ENCODE results near the gene GRB10.

GRB10 gene

DNA sequence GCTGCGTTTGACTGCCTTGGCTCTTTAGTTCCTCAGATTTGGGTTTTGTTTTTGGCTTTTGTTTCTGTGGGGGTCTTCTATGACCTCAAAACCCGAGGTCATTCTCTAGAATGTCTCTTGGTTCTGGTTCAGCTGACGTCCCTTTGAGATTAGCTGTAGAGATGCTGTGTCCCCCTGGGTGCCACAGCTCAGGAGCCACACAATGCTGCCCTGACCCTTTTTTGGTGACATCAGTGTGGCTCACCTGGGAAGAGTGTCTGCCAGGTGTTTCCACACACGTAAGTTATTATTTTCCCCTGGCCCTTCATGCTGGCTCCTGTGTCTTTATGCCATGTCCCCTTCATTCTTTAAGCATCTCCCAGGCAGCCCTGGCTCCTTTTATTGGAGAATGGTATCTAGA is 127.7 kb downstream of the GRB10 start:
- no peak overlapping the region for H3K4me3 ChIP-seq (ENCODE audit: low read depth in 1 of 2, low read length in 2 of 2)
- H3K9me3 ChIP-seq (ENCODE audit: low read length): no peaks in the 10 kb centered on the region
- no peaks in the 10 kb centered on the region for H3K36me3 ChIP-seq (ENCODE audit: insufficient read depth, low read length)
- H3K9ac ChIP-seq (ENCODE audit: low read length): no peak overlapping the region
- H3K27me3 ChIP-seq (ENCODE audit: control insufficient read depth in 1 of 2, insufficient read depth in 2 of 2, low read length in 2 of 2): no peaks in the 10 kb centered on the region
- H3K27ac ChIP-seq (ENCODE audit: low read depth, low read length): peak overlapping the region; percentile 79
- H3K4me1 ChIP-seq (ENCODE audit: insufficient read depth, low read length): peaks cover 48% of the 10 kb centered on the region

DNA sequence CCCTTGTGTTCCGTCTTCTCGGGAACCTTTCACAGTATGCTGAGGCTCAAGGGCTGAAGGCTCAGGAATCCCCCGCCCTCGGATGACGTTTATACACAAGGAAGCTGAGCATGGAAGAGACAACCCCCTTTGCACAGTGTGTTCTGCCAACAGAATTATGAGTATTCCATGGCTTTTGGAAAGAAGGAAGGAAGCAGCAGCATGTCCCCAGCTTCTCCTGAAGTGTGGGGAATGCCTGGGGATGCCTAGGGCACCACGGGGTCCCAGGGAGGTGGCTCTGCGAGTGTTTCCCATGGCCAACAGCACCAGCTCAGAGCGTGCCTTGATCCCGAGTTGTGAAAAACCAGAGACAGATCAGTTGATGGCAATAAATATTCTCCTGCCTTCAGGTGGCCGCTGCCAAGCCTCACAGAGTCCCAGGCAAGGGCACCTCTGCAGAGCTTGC is 128.7 kb downstream of the GRB10 start:
- peak overlapping the region in 1 of 2 donors; percentile 14 for H3K4me3 ChIP-seq (ENCODE audit: low read depth in 1 of 2, low read length in 2 of 2)
- no peaks in the 10 kb centered on the region for H3K27me3 ChIP-seq (ENCODE audit: control insufficient read depth in 1 of 2, insufficient read depth in 2 of 2, low read length in 2 of 2)
- no peaks in the 10 kb centered on the region for H3K9me3 ChIP-seq (ENCODE audit: low read length)
- H3K9ac ChIP-seq (ENCODE audit: low read length): no peak overlapping the region
- peak overlapping the region; percentile 79 for H3K27ac ChIP-seq (ENCODE audit: low read depth, low read length)
- peaks cover 48% of the 10 kb centered on the region for H3K4me1 ChIP-seq (ENCODE audit: insufficient read depth, low read length)
- no peaks in the 10 kb centered on the region for H3K36me3 ChIP-seq (ENCODE audit: insufficient read depth, low read length)

DNA sequence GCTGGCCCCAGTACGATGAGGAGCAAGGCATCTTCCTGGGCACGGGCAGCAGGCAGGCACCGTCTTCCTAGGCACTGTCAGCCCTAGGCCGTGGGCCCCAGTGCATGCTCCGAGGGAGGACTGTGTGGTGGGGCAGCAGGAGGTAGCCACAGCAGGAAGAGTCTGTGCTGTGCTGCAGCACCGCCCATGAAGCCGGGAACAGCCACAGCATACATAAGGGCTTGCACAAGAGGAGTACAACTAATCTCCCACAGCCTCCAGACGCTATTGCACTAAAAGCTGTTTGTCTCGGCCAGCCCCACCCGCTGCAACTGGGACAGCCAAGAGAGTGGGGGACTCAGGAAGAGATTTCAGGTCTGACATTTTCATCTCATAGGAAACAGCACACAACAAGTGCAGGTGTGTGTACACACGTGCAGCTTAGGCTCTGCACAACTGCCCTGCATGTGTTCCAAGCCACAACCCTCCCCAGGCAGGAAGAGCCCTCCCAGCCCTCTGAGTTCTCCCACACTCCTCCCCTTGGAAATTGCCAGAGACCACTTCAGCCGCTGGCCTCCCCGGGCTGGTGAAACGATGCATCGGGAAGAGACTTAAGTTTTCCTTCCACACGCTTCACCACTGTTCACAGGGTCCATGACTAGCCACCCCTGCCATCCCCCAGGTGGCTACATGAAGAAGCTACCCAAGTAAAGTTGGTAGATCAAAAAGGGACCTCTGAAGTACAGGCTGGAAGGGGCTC is 129.4 kb downstream of the GRB10 start:
- Histone ChIP-seq H3K4me3 (ENCODE audit: low read depth in 1 of 2, low read length in 2 of 2) (peak overlapping the region in 1 of 2 donors; percentile 14), H3K9me3 (ENCODE audit: low read length) (no peaks in the 10 kb centered on the region), H3K36me3 (ENCODE audit: insufficient read depth, low read length) (no peaks in the 10 kb centered on the region), H3K27ac (ENCODE audit: low read depth, low read length) (peak overlapping the region; percentile 38), H3K4me1 (ENCODE audit: insufficient read depth, low read length) (peaks cover 46% of the 10 kb centered on the region), H3K27me3 (ENCODE audit: control insufficient read depth in 1 of 2, insufficient read depth in 2 of 2, low read length in 2 of 2) (no peaks in the 10 kb centered on the region), H3K9ac (ENCODE audit: low read length) (no peak overlapping the region)

DNA sequence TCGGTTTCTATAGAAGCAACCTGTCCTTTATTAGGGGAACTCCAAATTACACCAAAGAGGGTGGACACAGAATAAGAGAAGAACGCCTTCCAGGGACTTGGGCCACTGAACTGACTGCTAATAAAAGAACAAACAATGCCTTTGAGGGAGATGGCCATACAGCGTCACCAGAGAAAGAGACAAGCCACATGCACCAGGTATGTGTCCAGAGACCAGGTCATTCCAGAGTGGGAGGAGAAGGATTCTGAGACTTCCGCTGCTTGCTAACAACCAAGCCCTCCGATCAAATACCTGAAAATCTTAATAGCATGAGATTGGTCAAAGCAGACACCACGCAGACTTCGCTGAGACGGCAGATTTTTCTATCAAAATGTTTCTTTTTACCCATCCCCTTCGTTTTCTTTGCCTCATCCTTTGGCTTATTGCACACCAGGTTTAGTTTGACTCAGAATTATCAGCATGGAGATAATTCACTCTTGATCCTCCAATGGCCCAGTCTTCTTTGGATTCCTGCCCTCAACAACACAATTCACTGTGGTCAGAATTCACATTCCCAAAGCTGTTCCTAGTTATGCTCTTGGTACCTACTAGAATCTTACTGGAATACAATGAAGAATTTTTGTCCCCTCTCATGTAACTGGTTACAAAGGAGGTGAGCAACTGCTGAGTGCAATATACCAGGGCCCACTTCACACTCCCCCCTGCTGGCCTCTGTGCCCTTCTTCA is 130.1 kb downstream of the GRB10 start:
- Histone ChIP-seq H3K4me1 (ENCODE audit: insufficient read depth, low read length) (peaks cover 39% of the 10 kb centered on the region), H3K27ac (ENCODE audit: low read depth, low read length) (no peak overlapping the region)

DNA sequence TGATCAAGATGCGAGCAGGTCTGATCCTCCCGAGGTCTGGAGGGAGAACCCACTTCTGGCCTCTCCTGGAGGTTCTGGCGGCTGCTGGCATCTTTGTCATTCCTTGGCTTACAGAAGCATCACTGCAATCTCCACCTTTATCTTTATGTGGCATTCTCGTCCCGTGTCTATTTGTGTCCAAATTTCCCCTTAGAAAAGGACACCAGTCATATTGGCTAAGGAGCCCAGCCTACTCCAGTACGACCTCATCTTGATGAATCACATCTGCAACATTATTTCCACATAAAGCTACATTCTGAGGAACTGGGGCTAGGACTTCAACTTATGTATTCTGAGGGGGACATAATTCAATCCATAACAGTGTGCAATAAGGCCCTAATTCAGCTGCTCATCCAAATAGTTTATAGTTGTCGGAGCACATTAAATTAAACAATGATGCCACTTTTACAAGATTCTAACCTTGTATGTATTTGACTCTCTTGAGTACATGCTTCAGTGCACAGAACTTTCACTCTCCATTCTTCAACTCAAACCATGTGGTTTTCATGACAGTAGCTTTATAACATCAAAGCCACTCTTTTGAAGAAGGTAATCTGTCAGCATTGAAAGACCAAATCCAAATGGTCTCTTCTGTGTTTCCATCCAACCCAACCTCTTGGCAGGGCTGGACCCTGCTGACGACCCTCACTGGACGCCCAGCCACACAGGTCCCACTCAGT is 131.3 kb downstream of the GRB10 start:
- Histone ChIP-seq H3K9me3 (ENCODE audit: low read length) (no peaks in the 10 kb centered on the region), H3K4me1 (ENCODE audit: insufficient read depth, low read length) (peaks cover 27% of the 10 kb centered on the region), H3K27me3 (ENCODE audit: control insufficient read depth in 1 of 2, insufficient read depth in 2 of 2, low read length in 2 of 2) (no peaks in the 10 kb centered on the region), H3K36me3 (ENCODE audit: insufficient read depth, low read length) (no peaks in the 10 kb centered on the region), H3K27ac (ENCODE audit: low read depth, low read length) (no peak overlapping the region), H3K4me3 (ENCODE audit: low read depth in 1 of 2, low read length in 2 of 2) (no peak overlapping the region), H3K9ac (ENCODE audit: low read length) (no peak overlapping the region)

More for the DNA sequence above, 130.1 kb downstream of the GRB10 start:
- H3K4me3 ChIP-seq (ENCODE audit: low read depth in 1 of 2, low read length in 2 of 2): no peak overlapping the region
- no peaks in the 10 kb centered on the region for H3K36me3 ChIP-seq (ENCODE audit: insufficient read depth, low read length)
- H3K9ac ChIP-seq (ENCODE audit: low read length): no peak overlapping the region
- no peaks in the 10 kb centered on the region for H3K9me3 ChIP-seq (ENCODE audit: low read length)
- H3K27me3 ChIP-seq (ENCODE audit: control insufficient read depth in 1 of 2, insufficient read depth in 2 of 2, low read length in 2 of 2): no peaks in the 10 kb centered on the region

DNA sequence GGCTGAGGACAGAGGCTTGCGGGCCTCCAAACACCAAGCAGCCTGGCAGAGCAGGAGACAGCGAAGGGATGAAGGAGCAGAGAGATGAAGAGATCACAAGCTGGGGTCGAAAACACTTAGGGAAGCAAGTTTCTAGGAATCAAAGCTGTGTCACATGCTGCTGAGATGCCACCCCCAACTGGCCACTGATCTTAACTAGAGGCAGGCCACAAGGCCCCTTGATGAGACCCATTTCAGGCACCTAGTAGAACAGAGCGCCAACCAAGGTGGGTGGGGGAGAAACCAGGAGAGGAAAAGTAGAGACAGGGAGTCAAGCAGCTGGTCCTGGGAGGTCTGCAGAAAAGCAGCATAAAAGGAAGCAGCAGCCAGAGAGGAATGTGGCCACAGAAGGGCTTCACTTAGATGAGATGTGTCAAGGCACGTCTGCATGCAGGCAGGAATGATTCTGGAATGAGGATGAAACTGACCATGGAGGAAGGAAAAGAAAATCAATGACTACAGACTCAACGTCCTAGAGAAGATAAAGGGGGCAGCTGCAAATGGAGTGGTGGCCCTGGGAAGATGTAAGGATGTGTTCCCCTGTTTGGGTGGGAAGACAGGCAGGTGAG is 132.5 kb downstream of the GRB10 start:
- Histone ChIP-seq H3K9ac (ENCODE audit: low read length) (no peak overlapping the region), H3K27ac (ENCODE audit: low read depth, low read length) (no peak overlapping the region), H3K4me3 (ENCODE audit: low read depth in 1 of 2, low read length in 2 of 2) (no peak overlapping the region), H3K4me1 (ENCODE audit: insufficient read depth, low read length) (peaks cover 19% of the 10 kb centered on the region), H3K27me3 (ENCODE audit: control insufficient read depth in 1 of 2, insufficient read depth in 2 of 2, low read length in 2 of 2) (no peaks in the 10 kb centered on the region), H3K9me3 (ENCODE audit: low read length) (no peaks in the 10 kb centered on the region), H3K36me3 (ENCODE audit: insufficient read depth, low read length) (no peaks in the 10 kb centered on the region)

DNA sequence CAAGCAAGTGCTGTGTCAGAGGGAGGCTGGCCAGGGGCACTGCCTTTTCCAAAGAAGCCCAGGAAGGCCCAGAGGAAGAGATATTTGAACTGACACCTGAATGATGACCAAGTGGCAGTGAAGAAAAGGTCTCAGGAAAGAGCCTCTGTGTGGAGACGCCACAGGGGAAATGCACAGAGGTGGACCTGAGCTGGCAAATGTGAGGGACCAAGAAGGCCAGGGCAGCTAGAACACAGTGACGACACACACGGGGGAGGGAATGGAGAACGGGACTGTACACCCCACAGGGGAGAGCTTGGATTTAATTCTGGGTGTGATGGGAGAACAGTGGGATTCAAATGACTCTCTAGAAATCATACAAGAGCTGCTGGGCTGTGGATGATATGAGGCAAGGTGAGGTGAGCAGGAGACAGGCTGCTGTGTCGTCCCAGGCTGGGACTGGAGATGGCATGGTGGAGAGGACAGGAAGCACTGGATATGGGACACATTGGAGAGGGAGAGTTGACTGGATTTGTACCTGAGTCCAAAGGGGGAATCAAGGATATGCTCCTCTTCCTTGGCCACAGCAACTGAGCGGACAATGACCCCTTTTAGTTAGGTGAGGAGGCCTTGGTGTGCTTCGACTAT is 133.3 kb downstream of the GRB10 start:
- H3K9me3 ChIP-seq (ENCODE audit: low read length): no peaks in the 10 kb centered on the region
- no peak overlapping the region for H3K4me3 ChIP-seq (ENCODE audit: low read depth in 1 of 2, low read length in 2 of 2)
- no peaks in the 10 kb centered on the region for H3K36me3 ChIP-seq (ENCODE audit: insufficient read depth, low read length)
- no peaks in the 10 kb centered on the region for H3K27me3 ChIP-seq (ENCODE audit: control insufficient read depth in 1 of 2, insufficient read depth in 2 of 2, low read length in 2 of 2)
- no peak overlapping the region for H3K27ac ChIP-seq (ENCODE audit: low read depth, low read length)
- H3K4me1 ChIP-seq (ENCODE audit: insufficient read depth, low read length): peaks cover 12% of the 10 kb centered on the region
- H3K9ac ChIP-seq (ENCODE audit: low read length): no peak overlapping the region

DNA sequence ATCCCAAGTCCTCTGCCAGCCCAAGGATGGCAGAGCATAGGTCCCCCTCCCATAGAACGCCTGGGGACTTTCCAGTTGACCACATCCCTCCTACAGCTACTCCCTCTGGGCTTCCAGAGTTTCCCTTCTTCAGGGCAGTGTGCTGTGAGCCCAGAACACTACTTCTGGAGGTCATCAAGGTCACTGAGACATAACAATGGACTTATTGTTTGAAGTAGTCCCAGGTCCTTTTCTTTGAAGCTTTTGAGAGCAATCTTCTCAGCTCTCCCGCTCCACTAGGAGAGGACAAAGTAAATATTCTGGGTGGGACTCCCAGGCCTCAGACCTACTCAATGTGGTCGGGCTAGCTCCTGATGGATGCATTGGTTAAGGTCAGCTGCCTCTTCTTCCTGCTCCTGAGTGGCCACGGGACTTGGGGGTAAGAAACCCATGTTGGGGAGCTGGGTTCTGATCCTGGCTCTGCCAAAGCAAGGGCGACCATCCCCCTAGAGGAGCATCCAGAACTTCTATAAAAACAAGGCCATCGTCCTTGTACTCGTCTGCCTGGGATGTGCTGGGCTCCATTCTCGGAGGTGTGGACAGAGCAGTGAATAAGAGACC is 134.0 kb downstream of the GRB10 start:
- Histone ChIP-seq H3K9ac (ENCODE audit: low read length) (no peak overlapping the region), H3K4me1 (ENCODE audit: insufficient read depth, low read length) (peaks cover 5% of the 10 kb centered on the region), H3K9me3 (ENCODE audit: low read length) (no peaks in the 10 kb centered on the region), H3K4me3 (ENCODE audit: low read depth in 1 of 2, low read length in 2 of 2) (no peak overlapping the region), H3K27me3 (ENCODE audit: control insufficient read depth in 1 of 2, insufficient read depth in 2 of 2, low read length in 2 of 2) (no peaks in the 10 kb centered on the region), H3K36me3 (ENCODE audit: insufficient read depth, low read length) (no peaks in the 10 kb centered on the region), H3K27ac (ENCODE audit: low read depth, low read length) (no peak overlapping the region)

DNA sequence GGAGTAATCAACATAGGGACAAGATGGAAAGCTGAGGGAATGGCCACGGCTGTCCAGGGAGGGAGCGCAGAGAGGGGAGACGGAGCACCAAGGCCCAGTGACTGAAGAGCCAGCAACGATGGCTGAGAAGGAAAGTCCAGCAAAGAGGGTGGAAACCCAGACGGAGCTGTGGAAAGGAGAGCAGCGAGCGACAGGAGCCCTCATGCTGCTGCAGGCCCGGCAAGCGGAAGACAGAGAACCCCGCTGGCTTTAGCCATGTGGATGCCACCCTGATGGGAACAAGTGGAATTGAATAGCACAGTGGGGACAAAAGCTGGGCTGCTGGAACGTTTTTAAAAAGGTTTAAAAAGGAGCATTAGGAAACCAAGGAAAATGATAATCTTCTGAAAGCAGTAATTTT is 134.6 kb downstream of the GRB10 start:
- no peaks in the 10 kb centered on the region for H3K36me3 ChIP-seq (ENCODE audit: insufficient read depth, low read length)
- H3K4me3 ChIP-seq (ENCODE audit: low read depth in 1 of 2, low read length in 2 of 2): no peak overlapping the region
- no peaks in the 10 kb centered on the region for H3K9me3 ChIP-seq (ENCODE audit: low read length)
- no peak overlapping the region for H3K9ac ChIP-seq (ENCODE audit: low read length)
- no peaks in the 10 kb centered on the region for H3K4me1 ChIP-seq (ENCODE audit: insufficient read depth, low read length)
- H3K27me3 ChIP-seq (ENCODE audit: control insufficient read depth in 1 of 2, insufficient read depth in 2 of 2, low read length in 2 of 2): no peaks in the 10 kb centered on the region
- no peak overlapping the region for H3K27ac ChIP-seq (ENCODE audit: low read depth, low read length)

DNA sequence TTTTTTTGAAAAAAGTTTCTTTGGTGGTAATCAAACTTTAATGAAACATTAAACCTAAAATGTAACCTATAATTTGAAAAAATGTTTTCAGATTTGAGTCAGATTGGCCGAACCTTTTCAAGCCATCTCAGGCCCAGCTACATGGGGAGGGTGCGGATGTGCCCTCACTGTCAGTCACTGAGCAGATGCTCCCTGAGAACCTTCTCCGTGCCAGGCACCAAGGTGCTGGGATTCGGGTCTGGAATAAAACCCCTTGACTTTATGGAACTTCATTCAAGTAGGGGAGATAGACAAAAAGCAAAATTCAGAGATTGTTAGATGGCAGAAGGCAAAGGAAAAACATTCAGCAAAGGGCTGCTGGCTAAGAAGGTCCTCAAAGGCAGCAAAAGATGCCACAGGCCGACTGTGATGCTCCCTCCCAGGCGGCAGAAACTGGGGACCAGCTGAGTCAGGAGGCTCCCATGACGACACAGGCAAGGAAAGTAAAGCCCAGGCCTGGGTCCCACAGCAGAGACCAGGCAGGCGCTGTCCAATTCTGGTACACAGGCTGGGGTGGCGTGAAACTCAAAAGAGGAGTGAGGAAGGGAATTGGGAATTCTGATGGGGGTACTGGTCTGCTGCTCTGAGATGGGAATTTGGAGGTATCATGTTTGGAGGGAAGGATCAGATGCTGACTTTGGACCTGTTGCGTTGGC is 135.3 kb downstream of the GRB10 start:
- Histone ChIP-seq H3K27ac (ENCODE audit: low read depth, low read length) (no peak overlapping the region), H3K36me3 (ENCODE audit: insufficient read depth, low read length) (no peaks in the 10 kb centered on the region), H3K4me3 (ENCODE audit: low read depth in 1 of 2, low read length in 2 of 2) (no peak overlapping the region), H3K9me3 (ENCODE audit: low read length) (no peaks in the 10 kb centered on the region), H3K9ac (ENCODE audit: low read length) (no peak overlapping the region), H3K4me1 (ENCODE audit: insufficient read depth, low read length) (no peaks in the 10 kb centered on the region), H3K27me3 (ENCODE audit: control insufficient read depth in 1 of 2, insufficient read depth in 2 of 2, low read length in 2 of 2) (no peaks in the 10 kb centered on the region)
